K562 (cell line): ENCODE results near the gene ROR2.

Experiments used
- CREB1 ChIP-seq, 2 experiments: sonication (generic) in 1 of 2; formaldehyde crosslinking in 1 of 2; IDR thresholded peaks; 2 replicates each; pipeline versions ENCODE4 v1.6.1 to v1.8.0; 2012 to 2022; ENCODE audit warnings: inconsistent platforms in 1 of 2, mild to moderate bottlenecking in 1 of 2, missing genetic modification reagents in 1 of 2, moderate library complexity in 1 of 2
- FOXA1 ChIP-seq: fragments of 450-650 bp; IDR thresholded peaks from 2 replicates; pipeline ENCODE4 v1.6.1; 2016; ENCODE audit warnings: mild to moderate bottlenecking, borderline replicate concordance
- HLTF ChIP-seq: fragments of 450-650 bp; IDR thresholded peaks from 2 replicates; pipeline ENCODE4 v1.6.1; 2016
- TF ChIP-seq, protein P1 (sequence below), 2 experiments: fragments of 150-350 bp in 1 of 2; IDR thresholded peaks; 2 replicates each; pipeline ENCODE4 v1.6.1; 2012 to 2016; ENCODE audit warnings: low read depth in 2 of 2, low read length in 2 of 2, mild to moderate bottlenecking in 1 of 2, moderate library complexity in 1 of 2

DNA sequence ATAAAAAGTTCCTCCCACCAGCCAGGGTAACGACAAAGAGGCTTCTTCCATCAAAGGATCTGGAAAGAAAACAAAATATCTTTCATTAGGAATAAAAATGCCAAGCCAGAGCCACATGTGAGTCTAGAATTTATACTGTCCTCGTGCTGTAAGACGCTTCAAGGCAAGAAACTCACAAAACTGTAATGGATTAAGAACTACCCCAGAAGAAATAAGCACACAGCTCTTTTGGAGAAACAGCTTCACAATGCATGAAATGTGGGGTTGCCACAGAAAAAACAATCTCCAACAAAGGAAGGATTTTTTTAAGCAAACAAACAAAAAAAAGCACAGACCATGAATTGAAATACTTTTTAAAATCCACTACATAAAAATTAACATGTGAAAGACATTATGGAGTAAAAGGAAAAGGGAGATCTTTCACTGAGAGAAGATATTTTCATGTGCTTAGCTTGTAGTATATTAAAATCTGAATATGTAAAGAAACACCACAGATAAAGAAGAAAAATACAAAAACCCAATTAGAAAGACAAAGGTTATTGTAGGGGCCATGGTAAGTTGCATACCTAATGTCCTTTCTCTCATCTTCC lies 385.9 kb downstream of the ROR2 start:
- TF ChIP-seq, protein P1, sequence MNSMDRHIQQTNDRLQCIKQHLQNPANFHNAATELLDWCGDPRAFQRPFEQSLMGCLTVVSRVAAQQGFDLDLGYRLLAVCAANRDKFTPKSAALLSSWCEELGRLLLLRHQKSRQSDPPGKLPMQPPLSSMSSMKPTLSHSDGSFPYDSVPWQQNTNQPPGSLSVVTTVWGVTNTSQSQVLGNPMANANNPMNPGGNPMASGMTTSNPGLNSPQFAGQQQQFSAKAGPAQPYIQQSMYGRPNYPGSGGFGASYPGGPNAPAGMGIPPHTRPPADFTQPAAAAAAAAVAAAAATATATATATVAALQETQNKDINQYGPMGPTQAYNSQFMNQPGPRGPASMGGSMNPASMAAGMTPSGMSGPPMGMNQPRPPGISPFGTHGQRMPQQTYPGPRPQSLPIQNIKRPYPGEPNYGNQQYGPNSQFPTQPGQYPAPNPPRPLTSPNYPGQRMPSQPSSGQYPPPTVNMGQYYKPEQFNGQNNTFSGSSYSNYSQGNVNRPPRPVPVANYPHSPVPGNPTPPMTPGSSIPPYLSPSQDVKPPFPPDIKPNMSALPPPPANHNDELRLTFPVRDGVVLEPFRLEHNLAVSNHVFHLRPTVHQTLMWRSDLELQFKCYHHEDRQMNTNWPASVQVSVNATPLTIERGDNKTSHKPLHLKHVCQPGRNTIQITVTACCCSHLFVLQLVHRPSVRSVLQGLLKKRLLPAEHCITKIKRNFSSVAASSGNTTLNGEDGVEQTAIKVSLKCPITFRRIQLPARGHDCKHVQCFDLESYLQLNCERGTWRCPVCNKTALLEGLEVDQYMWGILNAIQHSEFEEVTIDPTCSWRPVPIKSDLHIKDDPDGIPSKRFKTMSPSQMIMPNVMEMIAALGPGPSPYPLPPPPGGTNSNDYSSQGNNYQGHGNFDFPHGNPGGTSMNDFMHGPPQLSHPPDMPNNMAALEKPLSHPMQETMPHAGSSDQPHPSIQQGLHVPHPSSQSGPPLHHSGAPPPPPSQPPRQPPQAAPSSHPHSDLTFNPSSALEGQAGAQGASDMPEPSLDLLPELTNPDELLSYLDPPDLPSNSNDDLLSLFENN (IDR thresholded peaks at IDR 0.05; ENCODE audit: low read depth in 2 of 2, low read length in 2 of 2): no peak
- TF ChIP-seq HLTF (no peak), FOXA1 (no peak), CREB1 (IDR thresholded peaks at IDR 0.05) (no peak), CREB1 (CRISPR knock-in tag; IDR thresholded peaks at IDR 0.05) (no peak)
